H1 (cell line): Measurements from ENCODE around the gene CPNE5. TPM values are rescaled to one million over a fixed set of nuclear protein-coding genes. Genes with fewer than 3 reads are reported as not detected.

Experiments
- CBX5 ChIP-seq: fragments of 300-800, 300-1000 bp; sonication (generic); IDR thresholded peaks from 2 replicates; pipeline ENCODE4 v1.7.1; 2016; ENCODE audit warnings: antibody characterized with exemption, low read length, low read depth
- CHD1 ChIP-seq: IDR thresholded peaks from 2 replicates; pipeline ENCODE4 v1.6.1; 2012; ENCODE audit warnings: low read depth, low read length, improper control_type of control experiment
- FOSL1 ChIP-seq: IDR thresholded peaks from 2 replicates; pipeline ENCODE4 v1.6.1; 2011; ENCODE audit warnings: mild to moderate bottlenecking, low read depth, low read length, moderate library complexity; ENCODE audit not compliant: insufficient read depth
- KDM4A ChIP-seq: IDR thresholded peaks from one replicate; pipeline ENCODE4 v1.7.1; 2012; ENCODE audit warnings: low read depth, mild to moderate bottlenecking, moderate library complexity, low read length, inconsistent platforms; ENCODE audit not compliant: severe bottlenecking
- USF2 ChIP-seq: IDR thresholded peaks from 2 replicates; pipeline ENCODE4 v1.6.1; 2011; ENCODE audit warnings: low read length, improper control_type of control experiment
- ZNF274 ChIP-seq: IDR thresholded peaks from 2 replicates; pipeline ENCODE4 v1.7.0; 2012; ENCODE audit warnings: low read length, borderline replicate concordance; ENCODE audit errors: extremely low read depth
- polyA plus RNA-seq, 7 experiments: library from polyadenylated mRNA; depleted of rRNA in 3 of 7; stranded (reverse) in 5 of 7; unstranded in 2 of 7; fragments of >200 nt in 5 of 7; fragments of 200-250 nt in 2 of 7; gene quantifications; 1 replicate in 5 of 7; 2 replicates in 1 of 7; 4 replicates in 1 of 7; pipeline versions ENCODE4 v1.2.1 to v1.2.3, GENCODE V29; 2011 to 2013; ENCODE audit warnings: missing spikeins in 2 of 7, mixed read lengths in 2 of 7
- total RNA-seq: library from RNA; stranded (reverse); fragmentation: NEBNext Ultra II Directional; extraction: Animal tissue kit (Norgen Biotek cat#: 25700); gene quantifications from 2 replicates; pipeline ENCODE4 v1.2.1, GENCODE V29; 2021
- TF ChIP-seq, protein P1 (sequence below): IDR thresholded peaks from 2 replicates; pipeline ENCODE4 v1.6.1; 2011; ENCODE audit warnings: low read depth, mild to moderate bottlenecking, low read length; ENCODE audit not compliant: insufficient read depth
- TF ChIP-seq, protein P2 (sequence below), 3 experiments: IDR thresholded peaks; 1 replicate in 2 of 3; 2 replicates in 1 of 3; pipeline versions ENCODE4 v1.5.1 to v1.6.1; 2011; ENCODE audit warnings: low read length in 3 of 3, mild to moderate bottlenecking in 3 of 3, inconsistent platforms in 2 of 3, low read depth in 1 of 3, moderate library complexity in 1 of 3; ENCODE audit not compliant: insufficient read depth in 1 of 3; ENCODE audit errors: control extremely low read depth in 1 of 3

The CPNE5 gene
- total and polyA plus RNA-seq, 2 of the 8 experiments (the other 6 are each of a cell fraction or from before 2014, with no cell fraction given) = 0.88 to 1.8 TPM

GRCh38 chr6:36753671-36754405 is 85.4 kb downstream of the CPNE5 start (continued):
- TF ChIP-seq FOSL1 (no peak), USF2 (no peak), CHD1 (no peak), ZNF274 (no peak), CBX5 (no peak), KDM4A (no peak)
- TF ChIP-seq, protein P1, sequence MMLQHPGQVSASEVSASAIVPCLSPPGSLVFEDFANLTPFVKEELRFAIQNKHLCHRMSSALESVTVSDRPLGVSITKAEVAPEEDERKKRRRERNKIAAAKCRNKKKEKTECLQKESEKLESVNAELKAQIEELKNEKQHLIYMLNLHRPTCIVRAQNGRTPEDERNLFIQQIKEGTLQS = no peak
- TF ChIP-seq, protein P2, sequence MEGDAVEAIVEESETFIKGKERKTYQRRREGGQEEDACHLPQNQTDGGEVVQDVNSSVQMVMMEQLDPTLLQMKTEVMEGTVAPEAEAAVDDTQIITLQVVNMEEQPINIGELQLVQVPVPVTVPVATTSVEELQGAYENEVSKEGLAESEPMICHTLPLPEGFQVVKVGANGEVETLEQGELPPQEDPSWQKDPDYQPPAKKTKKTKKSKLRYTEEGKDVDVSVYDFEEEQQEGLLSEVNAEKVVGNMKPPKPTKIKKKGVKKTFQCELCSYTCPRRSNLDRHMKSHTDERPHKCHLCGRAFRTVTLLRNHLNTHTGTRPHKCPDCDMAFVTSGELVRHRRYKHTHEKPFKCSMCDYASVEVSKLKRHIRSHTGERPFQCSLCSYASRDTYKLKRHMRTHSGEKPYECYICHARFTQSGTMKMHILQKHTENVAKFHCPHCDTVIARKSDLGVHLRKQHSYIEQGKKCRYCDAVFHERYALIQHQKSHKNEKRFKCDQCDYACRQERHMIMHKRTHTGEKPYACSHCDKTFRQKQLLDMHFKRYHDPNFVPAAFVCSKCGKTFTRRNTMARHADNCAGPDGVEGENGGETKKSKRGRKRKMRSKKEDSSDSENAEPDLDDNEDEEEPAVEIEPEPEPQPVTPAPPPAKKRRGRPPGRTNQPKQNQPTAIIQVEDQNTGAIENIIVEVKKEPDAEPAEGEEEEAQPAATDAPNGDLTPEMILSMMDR (IDR thresholded peaks at IDR 0.05; ENCODE audit: control extremely low read depth in 1 of 3, insufficient read depth in 1 of 3, low read depth in 1 of 3, low read length in 3 of 3) = no peak
